GDM1 (cell line): Measurements from ENCODE around the gene NR1D2.
"Not testable (repeated sequence)": the region's sequence is repeated elsewhere in the genome, so short reads cannot be mapped to it uniquely, and the experiment has no call there.

ENCODE experiments used
- DNase-seq: peaks from one replicate; lab custom pipeline; 2025; lab: John Stamatoyannopoulos, UW

Gene NR1D2

DNA sequence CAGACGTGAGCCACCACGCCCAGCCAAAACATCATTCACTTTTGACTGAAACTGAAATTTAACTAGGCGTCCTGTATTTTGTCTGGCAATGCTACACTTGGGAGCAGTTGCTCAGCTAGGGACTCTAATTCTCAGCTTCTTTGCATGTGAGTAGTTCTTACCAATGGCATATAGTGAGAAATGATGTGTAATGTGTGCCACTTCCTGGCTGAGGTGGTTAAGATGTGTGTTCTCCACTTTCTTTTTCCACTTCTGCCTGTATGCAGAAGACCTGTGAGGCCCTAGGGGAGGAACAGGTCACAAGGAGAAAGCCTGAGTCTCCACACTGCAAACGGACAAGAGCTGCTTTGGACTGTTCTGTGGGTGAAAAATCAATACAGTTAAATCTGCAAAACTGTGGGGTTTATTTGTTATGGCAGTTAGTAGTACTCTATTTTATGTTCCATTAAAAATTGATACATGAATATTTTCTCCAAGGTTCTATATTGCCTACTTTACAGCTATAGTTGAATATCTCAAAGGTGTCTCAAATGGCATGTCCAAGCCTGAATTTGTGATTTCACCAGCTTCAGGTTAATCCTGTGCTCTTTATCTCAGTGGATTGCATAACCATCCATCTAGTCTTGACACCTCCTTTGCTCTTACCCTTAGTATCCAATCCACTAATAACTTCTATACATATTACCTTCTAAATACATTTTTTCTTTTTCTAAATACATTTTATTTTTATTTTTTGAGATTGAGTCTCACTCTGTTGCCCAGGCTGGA, 59.3 kb downstream of the NR1D2 start:
- DNase-seq, result no peak

DNA sequence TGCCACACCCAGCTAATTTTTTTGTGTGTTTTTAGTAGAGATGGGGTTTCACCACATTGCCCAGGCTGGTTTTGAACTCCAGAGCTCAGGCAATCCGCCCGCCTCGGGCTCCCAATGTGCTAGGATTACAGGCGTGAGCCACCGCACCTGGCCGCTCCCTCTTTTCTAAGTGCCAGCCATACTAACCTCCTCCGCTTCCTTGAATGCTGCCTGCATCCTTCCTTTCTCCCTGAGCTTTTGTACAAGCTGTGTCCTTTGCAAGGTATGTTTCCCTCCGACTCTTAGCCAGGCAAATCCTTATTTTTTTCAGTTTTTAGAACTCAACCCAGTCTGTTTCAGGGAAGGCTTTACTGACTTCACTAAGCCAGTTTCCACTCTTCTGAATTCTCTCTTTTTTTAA, 60.6 kb downstream of the NR1D2 start:
- no peak for DNase-seq

DNA sequence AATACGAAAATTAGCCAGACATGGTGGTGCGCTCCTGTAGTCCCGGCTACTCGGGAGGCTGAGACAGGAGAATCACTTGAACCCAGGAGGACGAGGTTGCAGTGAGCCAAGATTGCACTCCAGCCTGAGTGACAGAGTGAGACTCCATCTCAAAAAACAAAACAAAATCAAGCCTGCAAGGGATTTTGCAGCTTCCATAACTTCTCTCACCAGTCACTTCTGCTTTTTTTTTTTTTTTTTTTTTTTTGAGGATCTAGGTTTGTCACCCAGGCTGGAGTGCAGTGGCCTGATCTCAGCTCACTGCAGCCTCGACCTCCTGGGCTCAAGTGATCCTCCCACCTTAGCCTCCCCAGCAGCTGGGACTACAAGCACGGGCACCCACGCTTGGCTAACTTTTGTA, 65.7 kb downstream of the NR1D2 start:
- not testable (repeated sequence) for DNase-seq

DNA sequence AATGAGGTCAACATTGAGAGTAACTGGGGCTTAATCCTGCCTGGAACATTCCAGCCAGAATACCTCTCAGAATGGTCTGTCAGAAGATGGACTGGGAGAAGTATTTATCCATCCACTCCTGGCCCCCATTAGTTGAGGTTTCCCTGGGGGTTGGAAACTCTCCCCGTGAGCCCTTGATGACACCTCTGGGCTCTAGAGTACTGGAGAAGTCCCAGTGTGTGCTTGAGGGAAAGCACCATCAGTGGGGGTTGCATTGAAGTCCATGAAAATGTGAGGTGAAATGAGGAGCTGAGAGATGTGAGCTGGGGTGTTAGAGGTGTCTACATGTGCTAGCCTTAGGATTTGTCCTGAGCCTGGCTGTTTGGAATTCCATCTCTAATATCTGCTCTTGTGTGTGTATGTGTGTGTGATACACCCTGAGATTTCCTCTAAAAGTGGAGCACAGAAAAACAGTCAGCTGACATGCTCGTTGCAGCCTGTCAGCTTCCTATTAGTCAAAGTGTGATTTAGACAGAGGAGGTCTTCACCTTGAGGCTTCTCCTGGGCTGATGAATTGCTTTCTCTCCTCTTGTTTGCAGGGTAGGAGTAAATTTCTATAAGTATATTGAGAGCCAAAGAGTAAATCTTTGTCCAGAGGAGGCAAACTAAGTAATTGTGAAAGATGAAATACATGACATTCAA, 67.6 kb downstream of the NR1D2 start:
- no peak for DNase-seq

DNA sequence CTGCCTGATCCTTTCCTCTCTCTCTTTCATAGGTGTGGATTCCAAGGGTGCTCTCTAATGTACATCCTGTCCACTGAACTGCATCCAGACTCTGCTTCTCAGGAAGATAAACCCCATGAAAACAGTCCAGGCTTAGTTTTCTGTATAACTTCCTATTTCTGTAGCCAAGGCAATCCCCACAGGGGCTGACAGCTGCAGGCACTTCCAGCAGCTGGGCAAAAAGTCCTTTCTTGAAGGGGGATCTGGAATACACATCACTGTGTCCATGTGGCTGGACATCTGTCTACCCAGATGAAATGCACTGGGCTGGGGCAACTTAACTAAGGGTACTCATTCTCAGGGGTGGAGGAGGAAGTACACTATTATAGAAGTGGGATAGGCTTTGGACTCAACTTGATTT, 72.2 kb downstream of the NR1D2 start:
- DNase-seq, result no peak

DNA sequence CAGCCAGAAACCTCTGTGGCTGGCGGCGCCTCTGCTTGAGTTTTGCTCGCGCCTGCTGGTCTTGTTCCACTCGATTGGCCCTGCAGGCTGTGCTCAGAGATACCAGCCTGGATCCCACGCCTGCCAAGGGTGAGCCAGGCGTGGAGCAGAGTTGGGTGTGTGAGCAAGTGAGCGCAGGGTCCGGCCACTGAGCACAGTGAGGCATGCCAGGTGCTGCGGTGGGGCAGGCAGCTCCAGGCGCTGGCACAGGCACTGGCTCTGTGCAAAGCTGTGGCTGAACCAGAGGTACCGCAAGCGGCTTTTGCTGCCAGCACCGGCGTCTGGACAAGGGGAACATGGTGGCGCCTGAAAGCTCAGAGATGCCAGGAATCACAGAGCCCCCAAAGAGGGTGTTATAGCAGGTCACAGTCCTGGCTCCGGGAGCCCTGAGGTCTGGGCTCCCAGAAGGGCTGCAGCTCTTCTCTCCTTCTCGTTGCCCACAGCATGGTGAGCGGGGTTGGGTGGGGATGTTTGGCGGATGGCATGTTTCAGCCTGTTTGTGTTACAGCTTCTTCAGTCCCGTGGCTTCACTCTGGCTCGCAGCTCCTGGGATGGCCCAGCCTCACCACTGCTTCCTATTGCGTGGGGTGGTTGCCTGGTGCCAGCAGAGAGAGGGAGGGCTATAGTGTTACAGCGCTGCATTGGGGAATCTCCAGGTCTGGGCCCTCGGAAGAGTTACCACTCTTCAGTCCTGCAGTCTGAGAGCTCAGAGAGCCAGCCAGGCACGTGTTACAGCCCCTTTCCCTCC, 73.9 kb downstream of the NR1D2 start:
- DNase-seq, result no peak

DNA sequence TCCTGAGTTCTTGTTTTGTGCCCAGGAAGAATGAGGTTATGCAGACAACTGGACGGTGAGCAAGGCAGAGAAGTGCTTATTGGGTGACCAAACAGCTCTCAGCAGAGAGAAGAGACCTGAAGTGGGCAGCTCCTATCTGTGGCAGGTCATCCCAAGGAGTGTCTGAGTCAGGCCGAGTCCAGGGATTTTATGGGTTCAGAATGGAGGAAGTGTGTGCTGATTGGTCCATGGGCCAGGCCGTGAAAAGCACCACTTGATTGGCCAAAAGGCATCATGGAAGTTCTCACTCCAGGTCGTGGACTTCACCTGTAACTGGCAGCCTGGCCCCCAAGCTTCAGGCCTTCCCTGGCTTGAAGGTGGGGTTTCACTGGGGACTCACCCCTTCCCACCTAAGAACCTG, 74.5 kb downstream of the NR1D2 start:
- no peak for DNase-seq

DNA sequence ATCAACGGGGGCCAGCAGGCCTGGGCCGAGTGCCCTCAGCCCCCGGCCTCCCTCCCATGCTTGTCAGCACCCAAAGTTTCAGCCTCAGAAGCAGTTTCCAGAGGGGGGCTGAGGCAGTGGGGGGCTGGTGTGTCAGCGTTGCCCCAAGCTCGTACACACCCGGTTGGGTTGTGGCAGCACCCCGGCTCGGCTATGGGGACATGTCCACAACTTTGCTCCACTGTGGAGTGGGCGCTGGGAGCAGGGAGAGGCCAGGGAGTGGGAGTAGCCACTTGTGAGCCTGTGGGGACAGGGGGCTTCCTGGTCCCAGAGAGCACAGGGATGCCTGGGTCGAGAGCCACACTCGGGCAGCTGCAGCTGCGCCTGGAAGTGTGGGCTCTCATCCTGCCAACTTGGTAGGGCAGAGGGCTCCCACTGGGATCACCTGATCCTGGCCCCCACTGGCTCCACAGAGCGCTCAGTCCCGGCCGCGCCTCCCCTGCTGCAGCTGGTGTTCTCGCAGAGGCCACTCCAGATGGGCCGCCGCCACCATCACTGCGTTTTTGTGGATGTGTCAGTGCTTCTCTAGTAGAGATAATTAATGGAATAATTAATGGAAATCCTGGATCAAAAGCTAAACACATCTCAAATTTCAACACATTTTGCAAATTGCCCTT, 75.1 kb downstream of the NR1D2 start:
- no peak for DNase-seq

DNA sequence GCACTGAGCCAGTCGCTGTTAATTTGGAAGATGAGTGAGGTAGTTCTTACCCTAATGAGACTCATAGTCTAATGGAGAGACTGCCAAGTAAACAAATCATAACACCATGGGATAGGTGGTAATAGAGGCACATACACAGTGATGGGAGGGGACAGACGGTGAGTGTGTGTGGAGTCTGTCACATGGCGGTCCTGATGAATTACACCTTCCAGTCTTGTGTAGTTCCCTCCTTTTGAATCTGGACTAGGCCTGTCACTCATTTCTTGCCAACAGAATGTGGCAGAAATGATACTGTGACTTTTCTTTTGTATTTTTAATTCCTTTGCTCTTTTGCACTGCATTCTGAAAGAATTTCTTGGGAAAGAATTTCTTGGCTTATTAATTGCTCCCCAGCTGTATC, 78.1 kb downstream of the NR1D2 start:
- DNase-seq, result no peak

DNA sequence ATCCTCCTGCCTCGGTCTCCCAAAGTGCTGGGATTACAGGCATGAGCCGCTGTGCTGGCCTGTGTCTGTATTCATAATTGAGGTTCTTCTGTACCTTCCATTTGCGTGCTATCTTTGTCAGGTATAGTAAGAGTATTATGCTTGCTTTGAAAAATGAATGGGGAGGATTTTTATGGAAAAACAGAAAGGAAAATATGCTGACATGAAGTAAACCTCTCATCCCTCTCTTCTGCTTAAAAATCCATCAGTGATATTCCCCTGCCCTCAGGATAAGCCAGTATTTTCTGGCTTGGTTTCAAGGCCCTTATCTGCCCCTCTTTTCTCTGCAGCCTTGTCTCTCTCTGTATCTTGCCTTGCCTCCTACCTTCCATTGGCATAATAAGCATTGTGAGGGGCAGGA, 80.7 kb downstream of the NR1D2 start:
- DNase-seq, result no peak

DNA sequence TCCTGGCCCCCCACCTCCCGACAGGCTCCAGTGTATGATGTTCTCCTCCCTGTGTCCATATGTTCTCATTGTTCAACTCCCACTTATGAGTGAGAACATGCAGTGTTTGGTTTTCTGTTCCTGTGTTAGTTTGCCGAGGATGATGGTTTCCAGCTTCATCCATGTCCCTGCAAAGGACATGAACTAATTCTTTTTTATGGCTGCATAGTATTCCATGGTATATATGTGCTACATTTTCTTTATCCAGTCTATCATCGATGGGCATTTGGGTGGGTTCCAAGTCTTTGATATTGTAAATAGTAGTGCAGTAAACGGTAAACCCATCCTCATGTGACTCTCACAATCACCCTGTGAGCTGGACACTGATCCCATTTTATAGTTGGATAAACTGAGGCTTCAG, 81.6 kb downstream of the NR1D2 start:
- DNase-seq, result not testable (repeated sequence)

DNA sequence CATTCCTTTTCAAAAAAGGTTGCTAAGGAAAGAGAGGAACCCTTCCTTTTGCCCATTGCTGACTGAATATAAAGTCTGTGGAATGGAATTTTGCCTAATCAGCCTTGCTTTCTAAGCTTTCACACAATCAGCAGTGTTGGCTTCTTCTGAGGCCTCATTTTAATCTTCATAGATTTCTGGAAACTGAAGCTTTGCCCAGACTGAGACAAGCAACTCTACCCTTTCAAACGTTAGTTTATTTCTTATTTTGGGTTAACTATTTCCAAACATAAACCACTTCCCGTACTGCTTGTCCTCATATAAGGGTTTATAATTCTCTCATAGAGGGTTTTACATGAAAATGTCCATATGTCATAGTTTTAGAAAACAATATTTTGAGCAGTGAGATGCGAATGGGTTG, 82.9 kb downstream of the NR1D2 start:
- no peak for DNase-seq
